ENCODE measurements around the gene MAD1L1. TPM values are rescaled to one million over a fixed set of nuclear protein-coding genes. Genes with fewer than 3 reads are reported as not detected.

MAD1L1 gene
- total RNA-seq, 1 experiment from 2014 or later = 43.8 TPM

GRCh38 chr7:2100278-2101208 lies 132.2 kb downstream of the MAD1L1 start (continued):
- TF ChIP-seq AR (CRISPR knock-in tag; IDR thresholded peaks at IDR 0.05) = no peak
- no peak for TF ChIP-seq NR1H2 (CRISPR knock-in tag; IDR thresholded peaks at IDR 0.05)
- TF ChIP-seq MXD4 (CRISPR knock-in tag; IDR thresholded peaks at IDR 0.05; ENCODE audit: borderline replicate concordance) = no peak
- TF ChIP-seq MLX (CRISPR knock-in tag; IDR thresholded peaks at IDR 0.05) = no peak
- no peak for TF ChIP-seq NFATC4 (CRISPR knock-in tag; IDR thresholded peaks at IDR 0.05)
- no peak for TF ChIP-seq ERG (CRISPR knock-in tag; IDR thresholded peaks at IDR 0.05)
- no peak for TF ChIP-seq AFF4 (CRISPR knock-in tag; IDR thresholded peaks at IDR 0.05; ENCODE audit: borderline replicate concordance)
- no peak for TF ChIP-seq CBFB (CRISPR knock-in tag; IDR thresholded peaks at IDR 0.05; ENCODE audit: low read depth)

- ATAC-seq = no peak
- ChIA-PET POLR2A (no interaction called here), CTCF (interaction anchor here (0.5 to 1.6 kb wide), 5 partner anchors 9 to 288 kb away, joined by 3 to 4 read pairs (median 3); no protein-coding TSS in a partner anchor)
- Mint-ChIP-seq H3K4me1 (peaks cover 7% of the 10 kb centered on the region), H3K4me3 (no peak overlapping the region), H3K9me3 (0 out of 2 replicates have a peak, but pooled peaks cover 2% of the 10 kb centered on the region), H3K27me3 (ENCODE audit: low read depth) (no peaks in the 10 kb centered on the region), H3K27ac (peak overlapping the region; percentile 85; the same call in 1 of the 2 replicates), H3K36me3 (peaks cover 4% of the 10 kb centered on the region)
- no peak for DNase-seq (ENCODE audit: low spot score)
- TF ChIP-seq ZNF396 (CRISPR knock-in tag; IDR thresholded peaks at IDR 0.05; ENCODE audit: borderline replicate concordance) (no peak), SP1 (CRISPR knock-in tag; conservative IDR thresholded peaks at IDR 0.05) (no peak), ZNF121 (CRISPR knock-in tag; IDR thresholded peaks at IDR 0.05) (no peak), JUN (CRISPR knock-in tag; IDR thresholded peaks at IDR 0.05) (no peak), ATF3 (CRISPR knock-in tag; conservative IDR thresholded peaks at IDR 0.05) (no peak), ZNF532 (CRISPR knock-in tag; IDR thresholded peaks at IDR 0.05; ENCODE audit: borderline replicate concordance) (no peak), ATF2 (CRISPR knock-in tag; IDR thresholded peaks at IDR 0.05; ENCODE audit: borderline replicate concordance, low read depth) (no peak), ESRRA (CRISPR knock-in tag; IDR thresholded peaks at IDR 0.05; ENCODE audit: borderline replicate concordance) (no peak), ZNF263 (CRISPR knock-in tag; IDR thresholded peaks at IDR 0.05; ENCODE audit: low read depth) (no peak), GABPB1 (CRISPR knock-in tag; IDR thresholded peaks at IDR 0.05) (no peak)
Measured at GRCh38 chr7:2099048-2099957, 133.4 kb downstream of the MAD1L1 start.
